ENCODE data around the gene ARPC4. TPM values are rescaled to one million over a fixed set of nuclear protein-coding genes. Genes with fewer than 3 reads are reported as not detected.

Gene ARPC4
- total and polyA plus RNA-seq, 2 of the 13 experiments (the other 11 are each of a cell fraction or from before 2014, with no cell fraction given): 30.1 to 83.6 TPM

- TF ChIP-seq ONECUT2 (CRISPR knock-in tag; IDR thresholded peaks at IDR 0.05): no peak
- no peak for TF ChIP-seq NBN (conservative IDR thresholded peaks at IDR 0.05)
- no peak for TF ChIP-seq ZSCAN29 (CRISPR knock-in tag; conservative IDR thresholded peaks at IDR 0.05)
- no peak for TF ChIP-seq ZNF24 (IDR thresholded peaks at IDR 0.05)
- no peak for TF ChIP-seq ATF7 (IDR thresholded peaks at IDR 0.05)
- TF ChIP-seq ATF7 (CRISPR knock-in tag; IDR thresholded peaks at IDR 0.05): no peak
- TF ChIP-seq ZNF263 (CRISPR knock-in tag; IDR thresholded peaks at IDR 0.05): peak; percentile 84
- TF ChIP-seq, protein P1, sequence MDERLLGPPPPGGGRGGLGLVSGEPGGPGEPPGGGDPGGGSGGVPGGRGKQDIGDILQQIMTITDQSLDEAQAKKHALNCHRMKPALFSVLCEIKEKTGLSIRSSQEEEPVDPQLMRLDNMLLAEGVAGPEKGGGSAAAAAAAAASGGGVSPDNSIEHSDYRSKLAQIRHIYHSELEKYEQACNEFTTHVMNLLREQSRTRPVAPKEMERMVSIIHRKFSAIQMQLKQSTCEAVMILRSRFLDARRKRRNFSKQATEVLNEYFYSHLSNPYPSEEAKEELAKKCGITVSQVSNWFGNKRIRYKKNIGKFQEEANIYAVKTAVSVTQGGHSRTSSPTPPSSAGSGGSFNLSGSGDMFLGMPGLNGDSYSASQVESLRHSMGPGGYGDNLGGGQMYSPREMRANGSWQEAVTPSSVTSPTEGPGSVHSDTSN (CRISPR knock-in tag; IDR thresholded peaks at IDR 0.05): no peak
- no peak for TF ChIP-seq ZNF512 (CRISPR knock-in tag; IDR thresholded peaks at IDR 0.05)
- TF ChIP-seq ZFY (CRISPR knock-in tag; IDR thresholded peaks at IDR 0.05): peak; percentile 32
- peak; percentile 73 for TF ChIP-seq RBM39 (IDR thresholded peaks at IDR 0.05; ENCODE audit: low read depth, low read length, poor library complexity, severe bottlenecking)
- peak; percentile 28 for TF ChIP-seq MYC (CRISPR knock-in tag; IDR thresholded peaks at IDR 0.05; ENCODE audit: borderline replicate concordance)
- no peak for TF ChIP-seq TFDP1 (CRISPR knock-in tag; IDR thresholded peaks at IDR 0.05; ENCODE audit: borderline replicate concordance)
- TF ChIP-seq ZMYM4 (CRISPR knock-in tag; IDR thresholded peaks at IDR 0.05): no peak
- TF ChIP-seq, protein P2, sequence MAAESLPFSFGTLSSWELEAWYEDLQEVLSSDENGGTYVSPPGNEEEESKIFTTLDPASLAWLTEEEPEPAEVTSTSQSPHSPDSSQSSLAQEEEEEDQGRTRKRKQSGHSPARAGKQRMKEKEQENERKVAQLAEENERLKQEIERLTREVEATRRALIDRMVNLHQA (CRISPR knock-in tag; IDR thresholded peaks at IDR 0.05): no peak
- TF ChIP-seq SIN3A (IDR thresholded peaks at IDR 0.05; ENCODE audit: borderline replicate concordance, low read depth, low read length): 0 out of 2 replicates have a peak, but pooled peaks have one; percentile 23
- no peak for TF ChIP-seq SOX6 (IDR thresholded peaks at IDR 0.05)
- TF ChIP-seq SOX6 (CRISPR knock-in tag; IDR thresholded peaks at IDR 0.05): no peak
- TF ChIP-seq UBTF (CRISPR knock-in tag; IDR thresholded peaks at IDR 0.05): 0 out of 2 replicates have a peak, but pooled peaks have one; percentile 1
Measured at GRCh38 chr3:9793161-9793781, 389 bp downstream of the ARPC4 start (continued).

Measured in HepG2 (cell line).